SU-DHL-6 (cell line): ENCODE measurements around the gene CLMP.

Experiments
- EZH2phosphoT487 ChIP-seq: fragments of 200-600 bp; sonication (generic), shearing (Covaris generic); conservative IDR thresholded peaks from 2 replicates; pipeline ENCODE4 v1.6.1; 2018; ENCODE audit warnings: mild to moderate bottlenecking, antibody characterized with exemption, low read length, moderate library complexity, mixed read lengths
- TF ChIP-seq, protein P1 (sequence below): fragments of 200-600 bp; sonication (generic); IDR thresholded peaks from one replicate; pipeline ENCODE4 v1.5.1; 2017; ENCODE audit warnings: antibody characterized with exemption, mild to moderate bottlenecking, low read length, moderate library complexity; ENCODE audit not compliant: insufficient read depth, poor library complexity, severe bottlenecking

DNA sequence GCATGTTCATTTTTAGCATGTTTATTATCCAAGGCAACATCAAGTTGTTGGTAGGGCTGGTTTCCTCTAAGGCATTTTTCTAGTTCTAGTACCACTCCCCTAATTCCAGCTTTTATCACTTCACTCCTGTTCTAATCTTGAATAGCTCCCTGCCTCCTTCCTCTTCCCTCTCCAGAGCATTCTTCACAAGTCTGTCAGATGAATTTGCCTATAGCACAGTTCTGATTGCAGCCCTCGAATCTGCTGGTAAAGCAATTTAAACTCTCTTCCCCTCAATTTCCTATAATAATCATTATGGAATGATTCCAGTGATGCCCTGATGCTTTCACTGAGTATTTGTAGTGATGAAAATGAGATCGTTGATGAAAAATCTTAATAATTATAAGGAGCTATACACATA, 43.3 kb downstream of the CLMP start:
- TF ChIP-seq, protein P1, sequence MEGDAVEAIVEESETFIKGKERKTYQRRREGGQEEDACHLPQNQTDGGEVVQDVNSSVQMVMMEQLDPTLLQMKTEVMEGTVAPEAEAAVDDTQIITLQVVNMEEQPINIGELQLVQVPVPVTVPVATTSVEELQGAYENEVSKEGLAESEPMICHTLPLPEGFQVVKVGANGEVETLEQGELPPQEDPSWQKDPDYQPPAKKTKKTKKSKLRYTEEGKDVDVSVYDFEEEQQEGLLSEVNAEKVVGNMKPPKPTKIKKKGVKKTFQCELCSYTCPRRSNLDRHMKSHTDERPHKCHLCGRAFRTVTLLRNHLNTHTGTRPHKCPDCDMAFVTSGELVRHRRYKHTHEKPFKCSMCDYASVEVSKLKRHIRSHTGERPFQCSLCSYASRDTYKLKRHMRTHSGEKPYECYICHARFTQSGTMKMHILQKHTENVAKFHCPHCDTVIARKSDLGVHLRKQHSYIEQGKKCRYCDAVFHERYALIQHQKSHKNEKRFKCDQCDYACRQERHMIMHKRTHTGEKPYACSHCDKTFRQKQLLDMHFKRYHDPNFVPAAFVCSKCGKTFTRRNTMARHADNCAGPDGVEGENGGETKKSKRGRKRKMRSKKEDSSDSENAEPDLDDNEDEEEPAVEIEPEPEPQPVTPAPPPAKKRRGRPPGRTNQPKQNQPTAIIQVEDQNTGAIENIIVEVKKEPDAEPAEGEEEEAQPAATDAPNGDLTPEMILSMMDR = no peak
- no peak for TF ChIP-seq EZH2phosphoT487
